GM19455 (cell line): ENCODE data around the gene MMD.
"Not testable (repeated sequence)": the region's sequence is repeated elsewhere in the genome, so short reads cannot be mapped to it uniquely, and the experiment has no call there.

Experiments used
- ATAC-seq: cut with Tn5 transposase; IDR thresholded peaks from one replicate; pipeline ENCODE4 v1.9.1; 2021; ENCODE audit not compliant: unreplicated experiment

Gene MMD

GRCh38 chr17:55402374-55402773, 19.3 kb downstream of the MMD start:
- ATAC-seq, result no peak

DNA sequence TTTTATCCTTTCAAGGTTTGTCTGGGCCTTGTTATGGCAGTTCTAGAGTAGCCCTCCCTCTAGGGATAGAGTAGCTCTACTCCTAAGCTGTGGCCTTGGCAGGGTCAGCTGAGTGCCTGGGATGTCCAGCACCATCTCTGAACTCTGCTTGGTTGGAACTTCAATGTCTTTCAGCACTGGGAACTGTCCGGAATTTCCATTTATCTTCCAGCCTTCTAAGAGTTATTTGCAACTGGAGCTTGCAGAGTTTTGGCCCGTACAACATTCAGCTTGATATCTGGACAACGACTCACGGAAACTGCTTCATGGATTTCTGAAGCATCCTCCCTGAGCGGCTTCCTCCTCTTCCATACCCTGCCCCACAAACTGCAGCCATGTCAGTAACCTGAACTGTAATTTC, 22.9 kb downstream of the MMD start:
- no peak for ATAC-seq

DNA sequence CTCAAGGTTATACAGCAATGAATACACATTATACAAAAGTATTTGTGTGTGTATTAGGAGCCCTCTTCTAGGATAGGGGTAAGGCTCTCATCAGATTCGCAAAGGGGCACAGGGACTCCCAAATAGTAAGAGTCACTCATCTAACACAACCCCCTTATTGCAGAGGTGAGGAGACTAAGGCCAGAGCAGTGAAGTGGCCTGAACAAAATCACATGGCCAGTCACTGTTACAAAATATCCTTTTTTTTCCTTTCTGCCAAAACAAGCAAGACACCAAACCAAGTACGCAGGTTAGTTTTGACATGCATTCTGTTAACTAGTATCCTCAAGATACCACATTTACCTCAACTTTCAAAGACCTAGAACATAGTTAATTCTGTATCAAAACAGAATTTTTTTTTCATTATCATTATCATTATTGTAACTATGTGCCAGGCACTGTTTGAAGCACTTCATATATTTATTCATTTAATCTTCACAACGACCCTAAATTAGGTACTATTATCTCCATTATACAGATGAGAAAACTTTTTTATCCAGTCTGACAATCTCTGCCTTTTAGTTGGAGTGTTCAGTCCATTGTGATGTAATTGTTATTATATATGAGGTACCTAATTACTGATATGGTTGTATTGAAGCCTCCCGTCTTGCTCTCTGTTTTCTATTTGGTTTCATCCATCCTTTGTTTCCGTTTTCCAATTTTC, 25.7 kb downstream of the MMD start:
- no peak for ATAC-seq

DNA sequence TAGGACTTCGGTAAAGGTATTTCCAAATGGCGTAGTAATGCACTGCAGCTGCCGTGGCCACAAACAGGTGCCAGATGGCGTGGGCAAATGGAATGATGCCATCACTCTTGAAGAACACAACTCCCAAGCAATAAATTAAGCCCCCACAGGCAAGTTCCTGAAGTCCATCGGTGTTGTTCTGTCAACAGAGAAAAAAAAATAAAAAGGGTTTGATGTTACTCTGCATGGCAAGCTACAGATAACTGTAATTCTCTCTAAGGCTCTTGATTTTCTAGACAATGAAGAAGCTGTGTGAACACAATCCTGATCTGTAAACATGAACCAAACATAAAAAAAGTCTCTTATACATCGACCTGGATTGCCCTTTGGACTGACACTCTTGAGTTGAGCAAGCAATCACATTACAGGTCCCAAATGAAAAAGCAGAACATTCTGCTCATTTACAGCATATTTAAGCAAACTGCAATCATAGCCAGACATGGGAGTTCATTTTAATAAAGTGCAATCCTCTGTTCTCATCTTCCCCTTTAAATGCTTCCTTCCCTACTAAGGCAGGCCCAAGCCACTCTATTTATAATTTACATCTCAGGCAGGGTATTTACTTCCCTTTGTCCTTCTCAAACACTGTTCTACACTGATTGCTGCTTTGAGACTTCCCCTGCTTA, 27.1 kb downstream of the MMD start:
- no peak for ATAC-seq

DNA sequence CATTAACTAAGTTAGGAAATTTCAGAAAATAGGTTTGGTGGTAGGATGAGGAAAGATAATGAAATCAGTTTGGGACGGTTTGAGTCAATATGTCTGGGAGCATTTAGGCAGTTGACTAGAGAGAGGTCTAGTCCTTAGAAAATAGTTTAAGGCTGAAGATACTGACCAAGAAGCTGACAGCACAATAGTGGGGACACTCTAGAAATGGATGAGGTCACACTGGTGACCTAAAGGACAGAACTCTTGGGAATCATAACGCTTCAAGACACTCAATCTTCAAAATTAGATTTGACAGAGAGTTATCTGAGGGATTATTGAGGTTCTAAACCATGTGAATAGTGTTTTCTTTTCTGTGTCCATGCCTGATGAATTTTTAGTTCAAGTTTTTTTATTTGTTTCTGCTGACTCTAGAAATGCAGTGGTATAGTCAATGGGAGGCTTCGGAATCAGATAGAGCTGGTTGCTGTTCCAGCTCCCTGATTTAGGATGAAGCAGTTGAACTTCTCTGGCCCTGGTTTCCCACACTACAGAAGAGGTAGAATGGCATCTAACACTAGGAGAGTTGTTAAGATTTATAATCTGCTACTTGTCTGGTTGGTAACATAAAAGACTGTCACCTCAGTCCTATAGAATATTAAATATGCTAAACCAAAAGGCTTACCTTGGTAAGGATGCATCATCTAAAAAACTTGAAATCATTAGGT, 29.7 kb downstream of the MMD start:
- no peak for ATAC-seq

GRCh38 chr17:55391244-55391757, 30.3 kb downstream of the MMD start:
- ATAC-seq, result no peak

DNA sequence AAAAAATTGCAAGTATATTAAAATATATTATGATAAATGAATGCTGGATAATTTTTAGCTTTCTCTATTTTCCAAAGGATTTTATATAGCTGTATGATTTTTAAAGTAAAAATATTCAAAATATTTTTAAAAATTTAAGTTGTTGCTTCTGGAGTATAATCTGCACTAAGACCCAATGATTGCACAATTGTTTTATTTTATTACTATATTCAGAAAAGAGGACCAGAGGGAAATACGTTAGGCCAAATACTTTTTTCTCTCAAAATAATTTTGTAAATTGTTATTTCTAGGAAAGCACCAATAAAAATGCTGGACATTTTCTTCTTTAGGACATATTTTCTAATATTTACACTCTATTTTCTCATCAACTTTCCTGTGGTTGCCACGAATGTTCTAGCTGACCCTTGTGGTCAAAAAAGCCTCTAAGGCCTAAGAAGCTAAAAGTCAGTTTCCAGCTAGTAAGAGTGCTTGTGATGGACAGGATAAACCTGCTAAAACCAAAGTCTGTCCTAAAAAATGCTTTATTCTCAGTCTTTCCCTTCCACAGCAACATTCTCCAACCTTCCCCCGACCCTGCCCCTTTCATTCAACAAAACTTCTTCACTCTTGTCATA, 31.2 kb downstream of the MMD start:
- no peak for ATAC-seq

DNA sequence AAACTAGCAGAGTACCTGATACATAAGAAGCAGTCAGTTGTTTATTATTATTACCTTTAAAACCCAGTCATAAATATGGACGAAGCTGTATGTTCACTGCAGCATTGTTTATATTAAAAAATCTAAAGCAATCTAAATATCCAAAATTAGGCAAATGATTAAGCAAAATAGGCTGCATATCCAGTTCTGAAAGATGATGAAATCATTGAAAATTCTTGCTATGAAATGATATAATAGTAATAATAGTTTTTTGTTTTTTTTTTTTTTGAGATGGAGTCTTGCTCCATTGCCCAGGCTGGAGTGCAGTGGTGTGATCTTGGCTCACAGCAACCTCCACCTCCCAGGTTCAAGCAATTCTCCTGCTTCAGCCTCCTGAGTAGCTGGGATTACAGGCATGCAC, 31.9 kb downstream of the MMD start:
- ATAC-seq, result not testable (repeated sequence)

DNA sequence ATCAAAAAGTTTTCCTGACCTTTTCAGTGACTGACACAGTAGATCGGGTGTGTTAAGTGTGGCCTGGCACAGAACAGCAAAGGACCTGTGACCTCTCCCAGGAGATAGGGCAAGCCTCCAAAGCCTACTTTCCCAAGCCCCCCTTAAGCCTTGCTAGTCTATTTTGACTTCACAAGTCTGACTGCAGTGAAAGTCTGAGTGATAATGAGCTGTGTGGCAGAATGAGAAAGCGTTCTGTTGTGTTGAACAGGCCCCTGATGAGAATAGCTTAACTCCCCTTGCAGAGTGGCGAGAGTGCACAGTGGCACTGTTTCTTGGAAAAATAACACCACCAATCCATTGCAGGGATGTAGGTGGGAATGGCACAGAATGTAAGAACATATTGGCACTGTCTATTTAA, 32.8 kb downstream of the MMD start:
- no peak for ATAC-seq

DNA sequence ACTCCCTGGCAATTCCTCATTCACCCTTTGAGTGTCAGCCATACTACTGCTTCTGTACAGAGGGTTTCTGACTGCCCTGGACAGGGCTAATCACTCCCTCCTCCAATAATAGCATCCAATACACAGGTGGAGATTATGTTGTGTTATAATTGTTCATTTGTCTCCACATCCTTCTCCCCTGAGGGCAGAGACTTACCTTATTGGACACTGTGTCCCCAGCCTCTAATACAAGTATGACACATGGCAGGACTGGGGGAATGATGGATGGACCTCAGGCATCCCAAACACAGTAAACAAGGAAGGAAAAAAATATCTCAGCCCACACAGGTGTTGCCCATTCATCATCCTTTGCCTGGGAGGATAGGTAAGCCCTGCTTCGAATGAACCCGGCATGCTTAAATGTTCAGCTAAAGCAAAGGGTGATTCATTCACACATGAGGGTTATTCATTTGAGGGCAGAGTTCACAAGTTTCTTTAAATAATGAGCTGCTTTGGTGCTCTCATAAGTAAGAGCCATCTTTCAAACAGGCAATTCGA, 34.8 kb downstream of the MMD start:
- ATAC-seq, result no peak

DNA sequence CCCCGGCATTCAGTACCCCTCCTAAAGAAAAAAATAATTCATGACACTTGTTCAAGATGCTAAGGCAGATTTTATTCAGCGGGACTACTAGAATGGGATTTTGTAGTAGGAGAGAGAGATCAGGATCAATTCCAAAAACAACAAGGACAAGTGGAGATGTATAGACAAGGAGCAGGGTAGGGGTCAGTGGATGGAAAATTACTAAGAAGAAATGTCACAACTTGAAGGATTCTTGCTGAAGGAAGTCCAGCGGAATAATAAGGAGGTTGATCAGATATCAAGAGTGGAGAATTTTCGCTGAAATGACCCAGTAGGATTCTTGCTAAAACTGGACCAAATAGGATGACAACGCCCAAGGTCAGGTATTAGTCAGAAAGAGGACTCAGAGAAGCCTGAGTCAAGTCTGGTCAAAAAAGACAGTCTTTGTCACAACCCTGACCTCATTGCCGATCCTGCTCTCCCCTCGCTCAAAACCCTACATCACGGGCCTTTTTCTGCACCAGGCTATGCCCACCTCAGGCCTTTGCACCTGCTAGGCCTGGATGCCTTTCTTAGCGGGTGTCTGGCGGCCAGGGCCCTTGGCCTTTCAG, 36.9 kb downstream of the MMD start:
- ATAC-seq, result no peak

DNA sequence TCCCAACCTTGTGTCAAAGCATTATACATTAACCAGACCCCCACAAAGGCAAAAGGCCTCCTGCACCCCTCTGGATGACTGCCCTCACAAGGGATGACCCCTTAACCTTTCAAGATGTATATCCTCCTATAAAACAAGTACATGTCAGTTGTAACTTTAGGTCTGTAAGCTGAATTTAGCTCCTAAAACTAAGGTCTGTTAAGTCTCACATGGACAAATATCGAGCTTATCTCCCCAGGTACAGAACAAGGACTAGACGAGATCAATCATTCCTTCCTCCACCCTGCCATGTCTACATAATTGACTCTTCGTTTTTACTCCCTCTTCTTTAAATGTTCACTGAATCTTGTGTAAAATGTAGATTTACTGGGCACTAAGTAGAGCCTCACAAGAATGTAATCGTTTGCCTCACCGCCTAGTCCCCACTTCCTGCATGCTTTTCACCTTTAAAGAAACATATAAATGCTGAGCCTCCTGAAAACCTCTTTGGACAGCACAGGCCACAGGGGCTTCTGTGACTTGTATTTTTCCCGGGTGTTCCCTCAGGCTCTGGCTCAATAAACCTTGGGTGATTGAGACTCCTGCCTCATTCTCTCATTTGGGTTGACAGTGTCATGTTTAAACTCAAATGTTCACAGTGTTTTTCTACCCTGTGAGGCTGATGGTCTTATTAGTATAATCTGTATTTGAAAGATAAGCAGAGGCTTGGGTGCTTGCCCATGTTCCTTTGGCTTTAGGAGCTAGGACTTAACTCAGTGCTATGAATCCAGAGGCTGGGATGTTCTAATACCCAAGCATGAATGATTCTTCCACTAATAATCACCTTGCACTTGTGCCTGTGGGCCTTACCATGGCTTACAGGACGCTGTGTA, 37.6 kb downstream of the MMD start:
- ATAC-seq, result no peak

DNA sequence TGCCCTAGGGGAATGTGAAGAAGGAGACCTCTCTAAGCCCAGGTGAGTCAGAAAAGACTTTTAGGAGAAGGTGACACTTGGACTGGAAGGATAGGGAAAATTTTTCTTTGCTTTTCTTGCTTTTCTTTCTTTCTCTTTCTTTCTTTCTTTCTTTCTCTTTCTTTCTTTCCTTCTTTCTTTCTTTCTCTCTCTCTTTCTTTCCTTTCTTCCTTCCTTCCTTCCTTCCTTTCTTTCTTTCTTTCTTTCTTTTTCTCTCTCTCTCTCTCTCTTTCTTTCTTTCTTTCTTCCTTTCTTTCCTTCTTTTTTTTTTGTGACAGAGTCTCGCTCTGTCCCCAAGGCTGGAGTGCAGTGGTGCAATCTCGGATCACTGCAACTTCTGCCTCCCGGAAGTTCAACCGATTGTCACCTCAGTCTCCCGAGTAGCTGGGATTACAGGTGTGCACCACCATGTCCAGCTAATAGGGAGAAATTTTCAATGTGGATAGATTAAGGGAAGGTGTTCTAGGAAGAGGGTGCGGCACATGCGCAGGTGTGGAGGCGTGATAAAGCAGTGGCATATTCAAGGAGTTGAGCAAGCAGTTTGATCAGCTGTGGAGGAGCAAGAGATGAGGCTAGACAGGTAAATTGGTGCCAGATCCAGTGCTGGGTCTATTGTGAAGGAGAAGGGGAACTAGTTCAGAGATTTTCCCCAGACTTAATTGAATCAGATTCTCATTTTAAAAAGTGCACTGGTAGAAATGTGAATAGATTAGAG, 40.4 kb downstream of the MMD start:
- ATAC-seq, result no peak

- ATAC-seq, result no peak
Measured at GRCh38 chr17:55377671-55378275, 43.9 kb downstream of the MMD start.

DNA sequence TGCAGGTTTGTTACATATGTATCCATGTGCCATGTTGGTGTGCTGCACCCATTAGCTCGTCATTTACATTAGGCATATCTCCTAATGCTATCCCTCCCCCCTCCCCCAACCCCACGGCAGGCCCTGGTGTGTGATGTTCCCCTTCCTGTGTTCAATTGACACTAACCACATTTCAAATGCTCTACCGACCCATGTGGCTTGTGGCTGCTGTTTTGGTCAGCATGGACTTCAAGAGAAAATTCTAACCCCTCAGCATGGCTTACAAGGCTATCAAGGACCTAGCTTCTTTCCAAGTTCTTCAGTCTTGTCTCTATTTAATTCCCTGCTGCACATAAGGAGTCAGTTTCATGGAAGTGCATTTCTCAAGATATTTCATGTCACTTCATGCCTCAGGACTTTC, 52.9 kb downstream of the MMD start:
- ATAC-seq, result no peak

- no peak for ATAC-seq
Measured at GRCh38 chr17:55366020-55366481, 55.6 kb downstream of the MMD start.

DNA sequence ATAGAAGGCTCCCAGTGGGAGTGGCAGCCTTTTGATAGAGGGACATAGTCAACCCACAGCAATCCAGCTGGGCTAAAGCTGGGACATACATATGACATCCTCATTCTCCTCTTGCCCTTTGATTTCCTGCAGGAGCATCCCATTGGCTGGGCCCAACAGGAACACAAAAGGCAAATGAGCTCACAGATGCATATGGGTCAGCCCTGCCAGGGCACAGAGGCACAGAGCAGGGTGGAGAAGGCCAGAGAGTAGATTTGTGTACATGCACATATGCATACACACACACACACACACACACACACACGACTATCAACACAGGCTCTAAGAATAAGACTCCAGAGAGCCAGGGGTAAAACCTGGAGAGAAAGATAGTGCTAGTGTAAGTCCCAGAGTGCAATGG, 58.6 kb downstream of the MMD start:
- no peak for ATAC-seq

GRCh38 chr17:55360971-55361370, 60.7 kb downstream of the MMD start:
- ATAC-seq, result no peak
